Hepatocyte (in vitro differentiated cells): Measurements from ENCODE around the gene CTBP2. TPM values are rescaled to one million over a fixed set of nuclear protein-coding genes. Genes with fewer than 3 reads are reported as not detected.

Source experiments
- DNase-seq: peaks from one replicate; pipeline ENCODE4 v3.0.0-alpha.2; 2016; ENCODE audit warnings: low spot score
- H2AFZ ChIP-seq: fragments of 200-600 bp; sonication (generic); 2 replicates; pipeline ENCODE4 v1.6.0; 2016; ENCODE audit warnings: antibody characterized with exemption, mild to moderate bottlenecking
- H3K27ac ChIP-seq: fragments of 200-600 bp; sonication (generic); 2 replicates; pipeline ENCODE4 v1.5.1; 2016; ENCODE audit warnings: mild to moderate bottlenecking
- H3K27me3 ChIP-seq: fragments of 200-600 bp; sonication (generic); 2 replicates; pipeline ENCODE4 v1.6.1; 2016
- H3K36me3 ChIP-seq: fragments of 200-600 bp; sonication (generic); replicated peaks from 2 replicates; pipeline ENCODE4 v1.5.1; 2016; ENCODE audit warnings: low read depth; ENCODE audit not compliant: insufficient read depth
- H3K4me1 ChIP-seq: fragments of 200-600 bp; sonication (generic); 2 replicates; pipeline ENCODE4 v1.5.1; 2016; ENCODE audit warnings: mild to moderate bottlenecking, moderate library complexity; ENCODE audit not compliant: insufficient read depth
- H3K4me2 ChIP-seq: fragments of 200-600 bp; sonication (generic); 2 replicates; pipeline ENCODE4 v1.6.0; 2016
- H3K4me3 ChIP-seq: fragments of 200-600 bp; sonication (generic); 2 replicates; pipeline ENCODE4 v1.5.1; 2016; ENCODE audit warnings: mild to moderate bottlenecking
- H3K79me2 ChIP-seq: fragments of 200-600 bp; sonication (generic); 2 replicates; pipeline ENCODE4 v1.6.0; 2017; ENCODE audit warnings: mild to moderate bottlenecking
- H3K9me2 ChIP-seq: fragments of 200-600 bp; sonication (generic); replicated peaks from 2 replicates; pipeline ENCODE4 v1.6.0; 2017; ENCODE audit warnings: mild to moderate bottlenecking; ENCODE audit not compliant: insufficient read depth
- H3K9me3 ChIP-seq: fragments of 200-600 bp; sonication (generic); 2 replicates; pipeline ENCODE4 v1.5.1; 2016; ENCODE audit warnings: low read depth, mild to moderate bottlenecking
- H4K20me1 ChIP-seq: fragments of 200-600 bp; sonication (generic); 2 replicates; pipeline ENCODE4 v1.6.0; 2016; ENCODE audit warnings: mild to moderate bottlenecking; ENCODE audit not compliant: insufficient read depth, poor library complexity, severe bottlenecking
- EZH2 ChIP-seq: fragments of 200-600 bp; sonication (generic); IDR thresholded peaks from 2 replicates; pipeline ENCODE4 v1.6.1; 2016; ENCODE audit warnings: antibody characterized with exemption, mild to moderate bottlenecking, borderline replicate concordance
- EZH2phosphoT487 ChIP-seq: fragments of 200-600 bp; sonication (generic); IDR thresholded peaks from one replicate; pipeline ENCODE4 v1.6.1; 2018; ENCODE audit warnings: antibody characterized with exemption, mild to moderate bottlenecking, low read depth, moderate library complexity; ENCODE audit not compliant: unreplicated experiment, severe bottlenecking
- WGBS: methylation state at CpG from one replicate; pipeline ENCODE4 v1.1.6; 2016; ENCODE audit warnings: low lambda C conversion rate; ENCODE audit errors: missing lambda C conversion rate; 5-methylcytosine and 5-hydroxymethylcytosine counted together
- polyA plus RNA-seq: library from polyadenylated mRNA; unstranded; fragments of >200 nt; fragmentation: Nextera tagmentation; extraction: Ambion mirVana; gene quantifications from 2 replicates; pipeline ENCODE4 v1.2.1, GENCODE V29; 2016
- total RNA-seq: library from RNA; depleted of rRNA; stranded (reverse); fragments of >200 nt; gene quantifications from 2 replicates; pipeline ENCODE4 v1.2.3, GENCODE V29; 2014
- TF ChIP-seq, protein P1 (sequence below): fragments of 200-600 bp; sonication (generic); IDR thresholded peaks from 2 replicates; pipeline ENCODE4 v1.5.1; 2016; ENCODE audit warnings: antibody characterized with exemption, mild to moderate bottlenecking; ENCODE audit not compliant: poor library complexity

Gene CTBP2
- total and polyA plus RNA-seq, 2 experiments from 2014 or later, result 61.3 to 81.0 TPM

DNA sequence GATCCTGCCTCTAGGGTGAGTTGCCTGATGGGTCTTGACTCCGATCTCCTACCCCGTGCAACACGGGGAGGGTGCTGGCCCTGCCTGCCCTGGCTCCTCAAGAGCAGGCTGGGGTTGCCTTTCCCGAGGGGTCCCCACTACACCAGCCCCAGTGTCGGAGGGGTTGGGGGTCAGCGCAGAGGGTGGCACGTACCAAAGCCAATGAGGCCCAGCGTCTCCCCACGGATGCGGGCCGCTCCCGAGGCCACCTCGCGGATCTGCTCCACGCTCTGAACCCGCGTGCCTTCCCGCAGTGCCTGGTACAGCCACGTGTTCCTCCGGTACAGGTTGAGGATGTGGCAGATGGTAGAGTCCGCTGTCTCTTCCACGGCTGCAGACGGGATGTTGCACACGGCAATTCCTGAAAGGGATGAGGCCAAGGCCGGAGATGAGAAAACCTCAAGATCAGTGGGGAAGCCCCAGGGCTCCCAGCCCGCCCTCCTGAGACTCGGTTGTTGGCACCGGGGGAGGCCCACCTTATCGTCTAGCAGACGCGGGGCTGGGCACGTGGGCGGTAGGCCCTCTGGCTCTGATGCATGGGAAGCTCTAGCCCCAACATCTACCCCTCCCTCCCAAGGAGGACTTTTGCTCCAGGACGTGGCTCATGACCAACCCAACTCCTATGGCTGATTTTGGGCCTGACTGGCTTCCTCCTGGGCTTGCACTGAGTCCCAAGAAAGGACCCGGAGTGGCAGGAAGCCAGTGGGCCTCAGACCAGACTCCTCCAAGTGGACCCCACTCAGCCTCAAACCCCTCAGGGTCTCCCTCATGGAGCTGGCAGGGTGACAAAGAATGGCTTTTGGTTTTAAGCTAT, 162.4 kb downstream of the CTBP2 start:
- Histone ChIP-seq H3K9me2 (no peaks in the 10 kb centered on the region), H3K27ac (no peak overlapping the region), H3K4me3 (no peak overlapping the region), H3K36me3 (no peaks in the 10 kb centered on the region), H3K9me3 (no peaks in the 10 kb centered on the region), H3K79me2 (peaks cover 5% of the 10 kb centered on the region), H2AFZ (no peak overlapping the region), H3K4me1 (no peaks in the 10 kb centered on the region), H3K27me3 (no peaks in the 10 kb centered on the region), H3K4me2 (no peak overlapping the region), H4K20me1 (peaks cover 7% of the 10 kb centered on the region)
- 95% methylated on average over 30 of the region's 35 CpGs for WGBS
- no peak for DNase-seq
- TF ChIP-seq, protein P1, sequence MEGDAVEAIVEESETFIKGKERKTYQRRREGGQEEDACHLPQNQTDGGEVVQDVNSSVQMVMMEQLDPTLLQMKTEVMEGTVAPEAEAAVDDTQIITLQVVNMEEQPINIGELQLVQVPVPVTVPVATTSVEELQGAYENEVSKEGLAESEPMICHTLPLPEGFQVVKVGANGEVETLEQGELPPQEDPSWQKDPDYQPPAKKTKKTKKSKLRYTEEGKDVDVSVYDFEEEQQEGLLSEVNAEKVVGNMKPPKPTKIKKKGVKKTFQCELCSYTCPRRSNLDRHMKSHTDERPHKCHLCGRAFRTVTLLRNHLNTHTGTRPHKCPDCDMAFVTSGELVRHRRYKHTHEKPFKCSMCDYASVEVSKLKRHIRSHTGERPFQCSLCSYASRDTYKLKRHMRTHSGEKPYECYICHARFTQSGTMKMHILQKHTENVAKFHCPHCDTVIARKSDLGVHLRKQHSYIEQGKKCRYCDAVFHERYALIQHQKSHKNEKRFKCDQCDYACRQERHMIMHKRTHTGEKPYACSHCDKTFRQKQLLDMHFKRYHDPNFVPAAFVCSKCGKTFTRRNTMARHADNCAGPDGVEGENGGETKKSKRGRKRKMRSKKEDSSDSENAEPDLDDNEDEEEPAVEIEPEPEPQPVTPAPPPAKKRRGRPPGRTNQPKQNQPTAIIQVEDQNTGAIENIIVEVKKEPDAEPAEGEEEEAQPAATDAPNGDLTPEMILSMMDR, result no peak
- TF ChIP-seq EZH2 (no peak), EZH2phosphoT487 (no peak)

DNA sequence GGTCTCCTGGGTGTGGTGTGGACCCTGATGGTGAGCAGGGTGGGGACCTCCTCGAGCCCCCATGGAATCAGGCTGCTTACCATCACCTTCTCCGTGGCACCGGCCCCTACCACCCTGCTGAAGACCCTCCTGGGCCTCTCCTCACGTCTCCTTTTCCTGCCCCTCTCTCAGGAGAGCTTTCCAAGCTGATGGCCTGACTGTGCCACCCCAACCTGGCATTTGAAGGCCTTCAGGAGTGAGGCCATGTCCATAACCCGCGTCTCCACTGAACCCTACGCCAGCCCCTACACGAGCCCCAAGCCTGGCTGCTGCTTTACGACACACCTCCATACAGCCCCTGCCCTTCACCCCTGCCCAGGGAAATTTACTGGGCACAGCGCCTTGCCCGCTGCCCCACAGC, 163.1 kb downstream of the CTBP2 start:
- H3K79me2 ChIP-seq, result peaks cover 3% of the 10 kb centered on the region
- no peak overlapping the region for H2AFZ ChIP-seq
- H3K4me3 ChIP-seq, result no peak overlapping the region
- no peaks in the 10 kb centered on the region for H3K36me3 ChIP-seq
- no peaks in the 10 kb centered on the region for H3K27me3 ChIP-seq
- H3K9me2 ChIP-seq, result no peaks in the 10 kb centered on the region
- DNase-seq, result no peak
- H3K9me3 ChIP-seq, result no peaks in the 10 kb centered on the region
- WGBS, result 96% methylated on average over 11 of the region's 11 CpGs
- no peaks in the 10 kb centered on the region for H3K4me1 ChIP-seq
- TF ChIP-seq EZH2phosphoT487 (no peak), EZH2 (no peak)
- TF ChIP-seq, protein P1, result no peak
- H4K20me1 ChIP-seq, result peaks cover 7% of the 10 kb centered on the region
- H3K4me2 ChIP-seq, result no peak overlapping the region
- H3K27ac ChIP-seq, result no peak overlapping the region

DNA sequence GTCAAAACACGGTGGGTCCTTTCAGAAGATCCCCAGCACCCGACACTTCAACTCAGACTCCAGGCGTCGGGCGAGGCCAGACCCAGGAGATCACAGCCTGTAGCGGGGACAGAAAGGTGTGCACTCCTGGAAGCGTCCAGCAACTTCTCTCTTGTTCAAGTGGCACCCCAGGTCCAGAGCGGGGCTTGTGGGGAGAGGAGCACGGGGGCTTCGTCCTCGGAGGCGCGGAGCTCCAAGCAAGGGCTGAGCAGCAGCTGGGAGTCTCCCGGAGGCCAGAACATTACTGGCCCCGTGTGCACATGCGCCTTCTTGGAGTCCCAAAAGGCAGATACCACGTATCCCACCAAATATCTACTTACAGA, 163.5 kb downstream of the CTBP2 start:
- no peak overlapping the region for H3K27ac ChIP-seq
- H3K4me3 ChIP-seq, result no peak overlapping the region
- no peaks in the 10 kb centered on the region for H3K36me3 ChIP-seq
- peaks cover 2% of the 10 kb centered on the region for H3K79me2 ChIP-seq
- no peaks in the 10 kb centered on the region for H3K4me1 ChIP-seq
- no peak overlapping the region for H2AFZ ChIP-seq
- H4K20me1 ChIP-seq, result peaks cover 8% of the 10 kb centered on the region
- no peaks in the 10 kb centered on the region for H3K9me2 ChIP-seq
- no peaks in the 10 kb centered on the region for H3K27me3 ChIP-seq
- TF ChIP-seq, protein P1, result no peak
- TF ChIP-seq EZH2 (no peak), EZH2phosphoT487 (no peak)
- no peak for DNase-seq
- H3K4me2 ChIP-seq, result no peak overlapping the region
- 95% methylated on average over 17 of the region's 17 CpGs for WGBS
- H3K9me3 ChIP-seq, result no peaks in the 10 kb centered on the region
